ENCODE data around the gene LYRM9.
A peak's percentile ranks its signal among the peaks of the same experiment; 100 is the strongest.
"Not testable (repeated sequence)": the region's sequence is repeated elsewhere in the genome, so short reads cannot be mapped to it uniquely, and the experiment has no call there.

LYRM9 gene

GRCh38 chr17:27873746-27874145 is 19.4 kb downstream of the LYRM9 start:
- DNase-seq (ENCODE audit: low read depth), result no peak

GRCh38 chr17:27873211-27873610 is 20.0 kb downstream of the LYRM9 start:
- no peak for DNase-seq (ENCODE audit: low read depth)

GRCh38 chr17:27872776-27873175 is 20.4 kb downstream of the LYRM9 start:
- DNase-seq (ENCODE audit: low read depth), result no peak

- DNase-seq (ENCODE audit: low read depth), result no peak
Measured at GRCh38 chr17:27871407-27871806, 21.8 kb downstream of the LYRM9 start.

GRCh38 chr17:27870345-27870744 is 22.8 kb downstream of the LYRM9 start:
- no peak for DNase-seq (ENCODE audit: low read depth)

GRCh38 chr17:27868565-27868964 is 24.6 kb downstream of the LYRM9 start:
- DNase-seq (ENCODE audit: low read depth), result no peak

- DNase-seq (ENCODE audit: low read depth), result no peak
Measured at GRCh38 chr17:27862840-27863239, 30.3 kb downstream of the LYRM9 start.

GRCh38 chr17:27862004-27862403 is 31.2 kb downstream of the LYRM9 start:
- DNase-seq (ENCODE audit: low read depth), result no peak

GRCh38 chr17:27860971-27861664 is 32.0 kb downstream of the LYRM9 start:
- DNase-seq (ENCODE audit: low read depth), result no peak

GRCh38 chr17:27858621-27859305 is 34.4 kb downstream of the LYRM9 start:
- no peak for DNase-seq (ENCODE audit: low read depth)

GRCh38 chr17:27856676-27857432 is 36.3 kb downstream of the LYRM9 start:
- no peak for DNase-seq (ENCODE audit: low read depth)

- no peak for DNase-seq (ENCODE audit: low read depth)
Measured at GRCh38 chr17:27855454-27855853, 37.7 kb downstream of the LYRM9 start.

- no peak for DNase-seq (ENCODE audit: low read depth)
Measured at GRCh38 chr17:27854163-27854562, 39.0 kb downstream of the LYRM9 start.

- DNase-seq (ENCODE audit: low read depth), result no peak
Measured at GRCh38 chr17:27853091-27853490, 40.1 kb downstream of the LYRM9 start.

GRCh38 chr17:27849474-27850185 is 43.5 kb downstream of the LYRM9 start:
- no peak for DNase-seq (ENCODE audit: low read depth)

- DNase-seq (ENCODE audit: low read depth), result no peak
Measured at GRCh38 chr17:27848931-27849330, 44.2 kb downstream of the LYRM9 start.

- DNase-seq (ENCODE audit: low read depth), result not testable (repeated sequence)
Measured at GRCh38 chr17:27846808-27847307, 46.3 kb downstream of the LYRM9 start.

- peak; percentile 25 for DNase-seq (ENCODE audit: low read depth)
Measured at GRCh38 chr17:27846042-27846655, 47.0 kb downstream of the LYRM9 start.

- no peak for DNase-seq (ENCODE audit: low read depth)
Measured at GRCh38 chr17:27845264-27846041, 47.7 kb downstream of the LYRM9 start.

- DNase-seq (ENCODE audit: low read depth), result no peak
Measured at GRCh38 chr17:27840688-27841087, 52.5 kb downstream of the LYRM9 start.

GRCh38 chr17:27840406-27840678 is 52.8 kb downstream of the LYRM9 start:
- not testable (repeated sequence) for DNase-seq (ENCODE audit: low read depth)

Data from activated gamma-delta T cell treated with anti-CD3 and anti-CD28 coated beads, Interleukin-2, amount 50 U/mL, for 16 hours (primary cell).